H1 (cell line): ENCODE results near the gene GTF3C2. TPM values are rescaled to one million over a fixed set of nuclear protein-coding genes. Genes with fewer than 3 reads are reported as not detected.

Experiments used
- PHF8 ChIP-seq: fragments of 200-600 bp; sonication (generic); conservative IDR thresholded peaks from 2 replicates; pipeline ENCODE4 v1.7.1; 2012; ENCODE audit warnings: low read depth, mild to moderate bottlenecking, inconsistent platforms, low read length, moderate library complexity
- polyA plus RNA-seq, 7 experiments: library from polyadenylated mRNA; depleted of rRNA in 3 of 7; stranded (reverse) in 5 of 7; unstranded in 2 of 7; fragments of >200 nt in 5 of 7; fragments of 200-250 nt in 2 of 7; gene quantifications; 1 replicate in 5 of 7; 2 replicates in 1 of 7; 4 replicates in 1 of 7; pipeline versions ENCODE4 v1.2.1 to v1.2.3, GENCODE V29; 2011 to 2013; ENCODE audit warnings: missing spikeins in 2 of 7, mixed read lengths in 2 of 7
- total RNA-seq: library from RNA; stranded (reverse); fragmentation: NEBNext Ultra II Directional; extraction: Animal tissue kit (Norgen Biotek cat#: 25700); gene quantifications from 2 replicates; pipeline ENCODE4 v1.2.1, GENCODE V29; 2021

Gene GTF3C2
- total and polyA plus RNA-seq, 2 of the 8 experiments (the other 6 are each of a cell fraction or from before 2014, with no cell fraction given), result 118 to 127 TPM

GRCh38 chr2:27307287-27307544 lies 49.3 kb downstream of the GTF3C2 start (continued):
- TF ChIP-seq PHF8, result no peak
